Caki2 (cell line): ENCODE results near the gene ARHGAP5. TPM values are rescaled to one million over a fixed set of nuclear protein-coding genes. Genes with fewer than 3 reads are reported as not detected.

Experiments
- DNase-seq: peaks from one replicate; pipeline ENCODE4 v3.0.0-alpha.2; 2015; ENCODE audit warnings: low read depth
- in situ Hi-C: cut with HindIII; loops from 2 replicates; pipeline ENCODE4 v1.10.0; 2016; ENCODE audit warnings: low sequenced_read_pairs, low pct_unique_long_range_greater_than_20kb, mixed read lengths
- total RNA-seq: library from RNA; depleted of rRNA; stranded (reverse); fragments of >200 nt; shearing (Covaris generic); gene quantifications from 2 replicates; pipeline ENCODE4 v1.2.3, GENCODE V29; 2014; ENCODE audit warnings: low replicate concordance

Gene ARHGAP5
- total RNA-seq, 1 experiment from 2014 or later: 59.1 TPM

- in situ Hi-C loops: no loop called here
- DNase-seq: peak; percentile 64
Measured at GRCh38 chr14:32073537-32074189, 3.4 kb upstream of the ARHGAP5 start.

- DNase-seq: no peak
- in situ Hi-C loops: no loop called here
Measured at GRCh38 chr14:32074887-32075572, 2.1 kb upstream of the ARHGAP5 start.

- in situ Hi-C loops: no loop called here
- no peak for DNase-seq
Measured at GRCh38 chr14:32075672-32076277, 1.3 kb upstream of the ARHGAP5 start.

GRCh38 chr14:32076278-32077080 is 625 bp upstream of the ARHGAP5 start:
- in situ Hi-C loops: no loop called here
- DNase-seq: peak; percentile 95

GRCh38 chr14:32078023-32078857 is 1.1 kb downstream of the ARHGAP5 start:
- in situ Hi-C loops: no loop called here
- peak; percentile 46 for DNase-seq

GRCh38 chr14:32078858-32079216 is 1.7 kb downstream of the ARHGAP5 start:
- DNase-seq: peak; percentile 31
- in situ Hi-C loops: no loop called here

GRCh38 chr14:32079264-32079663 is 2.2 kb downstream of the ARHGAP5 start:
- in situ Hi-C loops: no loop called here
- DNase-seq: no peak

GRCh38 chr14:32080001-32080510 is 3.0 kb downstream of the ARHGAP5 start:
- DNase-seq: no peak
- in situ Hi-C loops: no loop called here

- no peak for DNase-seq
- in situ Hi-C loops: no loop called here
Measured at GRCh38 chr14:32081901-32082300, 4.8 kb downstream of the ARHGAP5 start.

GRCh38 chr14:32083315-32083624 is 6.2 kb downstream of the ARHGAP5 start:
- DNase-seq: no peak
- in situ Hi-C loops: no loop called here

- DNase-seq: no peak
- in situ Hi-C loops: no loop called here
Measured at GRCh38 chr14:32083789-32084188, 6.7 kb downstream of the ARHGAP5 start.

GRCh38 chr14:32085182-32085844 is 8.2 kb downstream of the ARHGAP5 start:
- in situ Hi-C loops: no loop called here
- DNase-seq: no peak

GRCh38 chr14:32085845-32086383 is 8.8 kb downstream of the ARHGAP5 start:
- in situ Hi-C loops: no loop called here
- no peak for DNase-seq

GRCh38 chr14:32087173-32087861 is 10.2 kb downstream of the ARHGAP5 start:
- in situ Hi-C loops: no loop called here
- peak; percentile 60 for DNase-seq

- in situ Hi-C loops: no loop called here
- no peak for DNase-seq
Measured at GRCh38 chr14:32087907-32088306, 10.8 kb downstream of the ARHGAP5 start.

GRCh38 chr14:32090686-32091085 is 13.6 kb downstream of the ARHGAP5 start:
- no peak for DNase-seq
- in situ Hi-C loops: no loop called here

GRCh38 chr14:32099473-32099872 is 22.4 kb downstream of the ARHGAP5 start:
- in situ Hi-C loops: no loop called here
- no peak for DNase-seq
